ENCODE results near the gene ADAMTS17. TPM values are rescaled to one million over a fixed set of nuclear protein-coding genes. Genes with fewer than 3 reads are reported as not detected.

The ADAMTS17 gene
- total RNA-seq, 1 experiment from 2014 or later = 0.15 TPM

GRCh38 chr15:100281096-100281917 lies 60.5 kb downstream of the ADAMTS17 start:
- no peak for TF ChIP-seq EZH2 (IDR thresholded peaks at IDR 0.05; ENCODE audit: borderline replicate concordance, low read depth, low read length, poor library complexity, severe bottlenecking)
- TF ChIP-seq CTCF (conservative IDR thresholded peaks at IDR 0.05; ENCODE audit: low read depth, low read length) = no peak
- ChIA-PET POLR2A (ENCODE audit: low non-redundant PET) (no interaction called here), CTCF (no interaction called here)
- peaks cover 20% of the 10 kb centered on the region for H3K9me3 ChIP-seq (ENCODE audit: low read depth, low read length, poor library complexity, severe bottlenecking)
- no peak for DNase-seq (ENCODE audit: low spot score)
- no peak overlapping the region for H3K27ac ChIP-seq (ENCODE audit: low read depth, low read length, poor library complexity, severe bottlenecking)
- intact Hi-C loops (cut with micrococcal nuclease; ENCODE audit: unreplicated experiment) = no loop called here
- H3K4me3 ChIP-seq (ENCODE audit: low read depth, low read length, poor library complexity, severe bottlenecking) = no peak overlapping the region
- H3K4me1 ChIP-seq (ENCODE audit: insufficient read depth, low read length, poor library complexity, severe bottlenecking) = no peaks in the 10 kb centered on the region
- H3K27me3 ChIP-seq (replicated peaks; ENCODE audit: insufficient read depth, low read depth, low read length, poor library complexity) = no peaks in the 10 kb centered on the region
- BruUV-seq (replicated peaks) = no TSS peak
- no peaks in the 10 kb centered on the region for H3K36me3 ChIP-seq (ENCODE audit: insufficient read depth, low read length, poor library complexity, severe bottlenecking)

DNA sequence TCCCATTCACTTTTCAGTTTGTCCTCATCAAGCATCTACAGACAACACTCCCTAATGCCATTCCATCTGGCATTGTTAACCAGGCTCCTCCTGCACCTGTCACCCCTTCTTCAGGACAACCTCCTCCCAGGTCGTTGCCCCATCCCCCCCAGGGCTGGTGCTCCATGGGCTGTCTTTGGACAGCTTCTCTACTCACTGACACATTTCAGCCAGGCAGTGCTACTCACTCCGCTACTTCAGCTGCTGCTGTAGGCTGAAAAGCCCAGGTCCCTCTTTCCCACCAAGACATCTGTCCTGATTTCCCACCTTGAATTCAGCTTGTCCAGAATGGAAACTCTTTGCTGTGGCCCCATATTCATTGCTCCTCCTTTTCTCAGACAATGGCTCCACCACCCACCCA lies 61.9 kb downstream of the ADAMTS17 start:
- H3K27me3 ChIP-seq (replicated peaks; ENCODE audit: insufficient read depth, low read depth, low read length, poor library complexity) = no peaks in the 10 kb centered on the region
- no peaks in the 10 kb centered on the region for H3K4me1 ChIP-seq (ENCODE audit: insufficient read depth, low read length, poor library complexity, severe bottlenecking)
- BruUV-seq (replicated peaks) = no TSS peak
- CTCF ChIA-PET = no interaction called here
- H3K9me3 ChIP-seq (ENCODE audit: low read depth, low read length, poor library complexity, severe bottlenecking) = peaks cover 16% of the 10 kb centered on the region
- intact Hi-C loops (cut with micrococcal nuclease; ENCODE audit: unreplicated experiment) = no loop called here
- POLR2A ChIA-PET (ENCODE audit: low non-redundant PET) = no interaction called here
- H3K4me3 ChIP-seq (ENCODE audit: low read depth, low read length, poor library complexity, severe bottlenecking) = no peak overlapping the region
- H3K36me3 ChIP-seq (ENCODE audit: insufficient read depth, low read length, poor library complexity, severe bottlenecking) = no peaks in the 10 kb centered on the region
- no peak for TF ChIP-seq EZH2 (IDR thresholded peaks at IDR 0.05; ENCODE audit: borderline replicate concordance, low read depth, low read length, poor library complexity, severe bottlenecking)
- no peak for TF ChIP-seq CTCF (conservative IDR thresholded peaks at IDR 0.05; ENCODE audit: low read depth, low read length)
- H3K27ac ChIP-seq (ENCODE audit: low read depth, low read length, poor library complexity, severe bottlenecking) = no peak overlapping the region
- no peak for DNase-seq (ENCODE audit: low spot score)

- ChIA-PET POLR2A (ENCODE audit: low non-redundant PET) (no interaction called here), CTCF (no interaction called here)
- Histone ChIP-seq H3K4me3 (ENCODE audit: low read depth, low read length, poor library complexity, severe bottlenecking) (no peak overlapping the region), H3K27ac (ENCODE audit: low read depth, low read length, poor library complexity, severe bottlenecking) (no peak overlapping the region), H3K27me3 (replicated peaks; ENCODE audit: insufficient read depth, low read depth, low read length, poor library complexity) (no peaks in the 10 kb centered on the region), H3K36me3 (ENCODE audit: insufficient read depth, low read length, poor library complexity, severe bottlenecking) (no peaks in the 10 kb centered on the region), H3K4me1 (ENCODE audit: insufficient read depth, low read length, poor library complexity, severe bottlenecking) (no peaks in the 10 kb centered on the region), H3K9me3 (ENCODE audit: low read depth, low read length, poor library complexity, severe bottlenecking) (peaks cover 16% of the 10 kb centered on the region)
- TF ChIP-seq CTCF (conservative IDR thresholded peaks at IDR 0.05; ENCODE audit: low read depth, low read length) (no peak), EZH2 (IDR thresholded peaks at IDR 0.05; ENCODE audit: borderline replicate concordance, low read depth, low read length, poor library complexity, severe bottlenecking) (no peak)
- intact Hi-C loops (cut with micrococcal nuclease; ENCODE audit: unreplicated experiment) = no loop called here
- BruUV-seq (replicated peaks) = no TSS peak
- DNase-seq (ENCODE audit: low spot score) = no peak
These were observed 62.3 kb downstream of the ADAMTS17 start for GRCh38 chr15:100279446-100279845.
